Measurements from ENCODE around the gene GCNT2.
"Not testable (repeated sequence)": the region's sequence is repeated elsewhere in the genome, so short reads cannot be mapped to it uniquely, and the experiment has no call there.

Gene GCNT2

GRCh38 chr6:10550764-10551163 is 29.6 kb downstream of the GCNT2 start:
- DNase-seq = no peak

GRCh38 chr6:10552270-10552810 is 31.2 kb downstream of the GCNT2 start:
- DNase-seq = no peak

- DNase-seq = no peak
Measured at GRCh38 chr6:10553871-10554270, 32.7 kb downstream of the GCNT2 start.

GRCh38 chr6:10554826-10555225 is 33.7 kb downstream of the GCNT2 start:
- no peak for DNase-seq

- DNase-seq = no peak
Measured at GRCh38 chr6:10555625-10556309, 34.6 kb downstream of the GCNT2 start.

- no peak for DNase-seq
Measured at GRCh38 chr6:10556589-10556988, 35.4 kb downstream of the GCNT2 start.

GRCh38 chr6:10556992-10557391 is 35.8 kb downstream of the GCNT2 start:
- DNase-seq = no peak

GRCh38 chr6:10557913-10558312 is 36.8 kb downstream of the GCNT2 start:
- no peak for DNase-seq

- DNase-seq = no peak
Measured at GRCh38 chr6:10558565-10558964, 37.4 kb downstream of the GCNT2 start.

GRCh38 chr6:10559522-10560152 is 38.5 kb downstream of the GCNT2 start:
- DNase-seq = no peak

GRCh38 chr6:10561611-10562199 is 40.6 kb downstream of the GCNT2 start:
- no peak for DNase-seq

GRCh38 chr6:10564975-10565673 is 44.0 kb downstream of the GCNT2 start:
- DNase-seq = no peak

- DNase-seq = no peak
Measured at GRCh38 chr6:10565913-10566312, 44.8 kb downstream of the GCNT2 start.

GRCh38 chr6:10567256-10568026 is 46.3 kb downstream of the GCNT2 start:
- no peak for DNase-seq

- DNase-seq = no peak
Measured at GRCh38 chr6:10569392-10570127, 48.4 kb downstream of the GCNT2 start.

- DNase-seq = not testable (repeated sequence)
Measured at GRCh38 chr6:10575519-10575918, 54.4 kb downstream of the GCNT2 start.

GRCh38 chr6:10576226-10576625 is 55.1 kb downstream of the GCNT2 start:
- DNase-seq = no peak

GRCh38 chr6:10577112-10577511 is 56.0 kb downstream of the GCNT2 start:
- no peak for DNase-seq

GRCh38 chr6:10578723-10579122 is 57.6 kb downstream of the GCNT2 start:
- no peak for DNase-seq

- DNase-seq = no peak
Measured at GRCh38 chr6:10579803-10580202, 58.7 kb downstream of the GCNT2 start.

- DNase-seq = no peak
Measured at GRCh38 chr6:10580570-10580969, 59.4 kb downstream of the GCNT2 start.

- not testable (repeated sequence) for DNase-seq
Measured at GRCh38 chr6:10581402-10581801, 60.3 kb downstream of the GCNT2 start.

All from stimulated activated CD4-positive, alpha-beta T cell treated with anti-CD3 and anti-CD28 coated beads, Interleukin-4, amount 100 ng/mL, for 24 hours (primary cell).